SHP77 treated with DMSO at 0.1 percent for 48 hours (cell line): ENCODE results near the gene UBE2M.
"Not testable (repeated sequence)": the region's sequence is repeated elsewhere in the genome, so short reads cannot be mapped to it uniquely, and the experiment has no call there.

Experiments
- DNase-seq: peaks from one replicate; lab custom pipeline; 2025; lab: John Stamatoyannopoulos, UW

UBE2M gene

GRCh38 chr19:58511353-58512208, 46.8 kb downstream of the UBE2M start, which contains the start of gene SLC27A5:
SLC27A5 (minus strand) TSS chr19:58511992; CDS start chr19:58511955, 37 bp downstream.
- DNase-seq, result no peak

- DNase-seq, result no peak
Measured at GRCh38 chr19:58510084-58510862, 48.1 kb downstream of the UBE2M start.

GRCh38 chr19:58509731-58510083, 48.7 kb downstream of the UBE2M start:
- no peak for DNase-seq

- DNase-seq, result not testable (repeated sequence)
Measured at GRCh38 chr19:58507602-58508223, 50.7 kb downstream of the UBE2M start.
